SH-SY5Y (cell line): ENCODE data around the gene PBX1.

Experiments used
- GATA2 ChIP-seq: IDR thresholded peaks from 2 replicates; pipeline ENCODE4 v1.6.1; 2011; ENCODE audit warnings: mild to moderate bottlenecking, low read depth, low read length
- GATA3 ChIP-seq: IDR thresholded peaks from 2 replicates; pipeline ENCODE4 v1.6.1; 2011; ENCODE audit warnings: low read depth, mild to moderate bottlenecking, low read length, moderate library complexity

The PBX1 gene

DNA sequence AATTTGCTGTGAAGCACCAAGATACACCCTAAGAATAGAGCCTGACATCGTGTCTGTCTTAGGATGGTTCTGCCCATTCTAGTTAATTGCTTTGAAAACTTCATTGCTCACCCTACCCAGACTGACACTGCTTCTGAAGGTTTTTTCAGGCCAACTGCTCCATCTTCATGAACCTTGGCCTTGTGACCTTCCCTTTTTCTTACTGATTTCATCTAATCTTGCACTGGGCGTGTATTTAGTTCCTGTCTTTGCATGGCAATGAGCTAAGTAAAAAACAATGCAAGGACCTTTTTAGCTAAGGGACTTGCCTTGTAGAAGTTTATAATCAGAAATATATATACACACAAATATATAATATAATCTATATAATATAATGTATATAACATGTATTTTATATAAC is 108.0 kb downstream of the PBX1 start:
- TF ChIP-seq GATA2: no peak
- no peak for TF ChIP-seq GATA3

DNA sequence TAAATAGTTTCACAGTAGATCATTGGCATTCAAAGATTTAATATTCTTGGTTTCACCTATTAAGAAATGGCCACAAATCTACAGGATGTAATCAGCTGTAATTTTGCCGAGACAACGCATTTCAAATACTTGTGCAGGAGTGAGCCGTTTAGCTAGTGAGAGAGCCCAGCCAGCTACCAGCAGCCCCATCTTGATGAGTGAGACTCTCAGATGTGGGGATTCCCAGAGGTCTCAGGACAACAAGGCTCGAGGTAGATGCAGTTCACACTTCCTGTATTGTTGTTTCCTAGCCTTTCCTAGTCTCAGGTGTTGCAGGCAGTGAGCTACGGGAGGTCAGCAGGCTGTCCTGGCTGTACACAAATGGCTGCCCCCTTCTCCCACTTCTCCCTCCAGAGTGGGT is 108.6 kb downstream of the PBX1 start:
- TF ChIP-seq GATA2 (no peak), GATA3 (no peak)

DNA sequence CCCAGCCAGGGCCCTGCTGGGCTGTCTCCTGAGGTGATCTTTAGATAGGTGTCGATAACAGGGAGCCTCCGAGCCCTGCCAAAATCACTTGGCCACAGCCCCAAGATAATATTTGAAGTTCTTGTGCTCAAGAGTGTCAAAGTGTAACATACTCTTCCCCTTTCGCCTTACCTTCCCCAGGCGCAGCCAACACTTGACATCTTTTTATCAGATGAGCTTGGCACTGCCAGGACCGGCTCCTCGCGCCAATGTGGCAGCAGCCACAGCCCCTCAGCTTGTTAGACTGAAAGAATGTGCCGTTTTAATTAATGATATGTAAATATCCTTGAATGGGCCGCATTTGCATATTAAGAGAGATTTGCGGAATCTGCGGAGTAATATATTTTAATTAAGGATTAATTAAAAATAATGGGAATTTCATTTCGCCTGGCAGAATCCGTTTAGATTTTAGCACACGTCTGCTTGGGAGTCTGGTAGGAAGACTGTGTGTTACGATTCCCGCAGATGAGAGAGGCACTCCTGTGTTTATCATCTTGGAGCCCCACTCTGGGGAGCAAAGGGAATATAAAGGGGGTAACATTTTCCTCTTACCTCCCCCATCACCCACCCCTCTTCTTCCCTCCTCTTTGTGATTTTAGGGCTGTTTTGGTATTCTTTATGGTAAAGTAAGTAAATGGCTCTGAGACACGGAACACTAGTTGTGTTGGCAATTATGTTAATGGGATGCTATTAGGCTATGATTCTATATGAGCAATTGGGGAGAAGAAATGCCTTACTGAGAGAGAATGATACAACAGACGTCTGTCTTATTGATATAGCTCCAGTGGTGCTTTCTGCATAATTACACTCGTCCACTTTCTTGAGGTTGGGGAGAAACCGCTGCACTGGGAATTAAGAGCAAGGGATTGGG is 109.8 kb downstream of the PBX1 start:
- TF ChIP-seq GATA3: no peak

DNA sequence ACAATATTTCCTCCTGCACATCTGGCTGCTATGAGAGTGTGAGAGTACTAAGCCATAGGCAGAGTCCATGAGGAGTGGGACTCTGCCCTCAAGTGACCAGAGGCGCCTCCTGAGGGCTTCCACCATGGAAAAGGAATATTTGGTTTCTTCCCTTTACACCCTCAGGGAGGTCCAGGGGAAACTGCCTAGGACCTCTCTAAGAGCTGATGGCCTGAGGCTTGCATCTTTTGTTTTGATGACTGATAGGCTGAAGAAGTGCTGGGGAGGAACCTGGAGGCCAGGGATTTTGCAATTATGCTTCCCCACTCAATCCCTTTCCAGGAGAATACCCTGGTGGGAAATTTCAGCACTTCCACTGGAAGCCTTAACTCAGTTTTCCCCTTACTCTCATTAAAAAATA is 111.0 kb downstream of the PBX1 start:
- TF ChIP-seq GATA3: no peak
- TF ChIP-seq GATA2: no peak

DNA sequence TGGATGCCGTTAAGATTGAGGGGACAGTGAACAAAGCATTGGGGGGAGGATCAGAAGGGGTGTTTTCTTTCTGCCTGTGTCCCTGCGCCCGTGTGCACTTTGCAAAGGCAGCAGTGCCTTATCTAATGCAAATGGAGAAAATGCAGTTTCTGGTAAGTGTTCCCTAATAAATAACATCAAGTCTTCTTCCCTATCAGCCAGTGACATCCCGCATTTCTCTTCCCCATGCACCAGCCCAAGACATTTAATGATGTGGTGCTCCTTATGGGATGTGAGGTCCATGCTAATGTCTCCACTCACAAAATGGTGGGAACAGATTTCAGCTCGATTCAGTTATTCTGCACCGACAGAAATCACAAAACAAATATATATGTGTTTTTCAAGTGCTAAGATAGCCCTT is 111.8 kb downstream of the PBX1 start:
- TF ChIP-seq GATA2 (no peak), GATA3 (no peak)

DNA sequence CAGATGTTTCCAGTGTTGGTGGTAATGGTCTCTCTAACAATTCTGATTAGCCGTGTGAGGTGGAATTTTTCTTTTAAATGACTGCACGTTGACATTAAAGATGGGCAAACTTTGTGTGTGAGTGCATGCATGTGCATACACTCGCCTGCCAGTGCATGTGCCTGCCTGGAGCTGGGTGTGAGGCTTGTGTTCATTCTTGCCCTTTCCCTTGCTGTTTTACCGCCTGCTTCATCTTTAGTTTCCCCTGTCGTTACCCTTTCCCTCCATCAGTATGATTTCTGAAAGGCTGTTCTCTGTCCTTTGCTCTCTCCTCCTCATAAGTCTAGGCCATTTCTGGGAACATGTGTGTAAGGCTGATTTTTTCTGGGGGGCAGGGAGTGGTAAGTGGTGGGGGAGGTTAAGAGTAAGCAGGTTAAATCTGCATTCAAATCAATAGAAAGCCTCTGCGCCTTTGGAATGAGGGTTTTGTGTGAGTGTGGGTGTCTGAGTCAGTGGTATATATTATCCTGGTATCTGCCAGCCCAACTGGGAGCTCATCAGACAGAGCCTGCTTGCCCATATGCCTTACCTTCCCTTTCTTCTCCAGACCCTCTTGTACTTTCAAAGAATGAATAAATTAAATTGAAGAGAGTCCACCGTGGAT is 112.5 kb downstream of the PBX1 start:
- TF ChIP-seq GATA3: no peak

DNA sequence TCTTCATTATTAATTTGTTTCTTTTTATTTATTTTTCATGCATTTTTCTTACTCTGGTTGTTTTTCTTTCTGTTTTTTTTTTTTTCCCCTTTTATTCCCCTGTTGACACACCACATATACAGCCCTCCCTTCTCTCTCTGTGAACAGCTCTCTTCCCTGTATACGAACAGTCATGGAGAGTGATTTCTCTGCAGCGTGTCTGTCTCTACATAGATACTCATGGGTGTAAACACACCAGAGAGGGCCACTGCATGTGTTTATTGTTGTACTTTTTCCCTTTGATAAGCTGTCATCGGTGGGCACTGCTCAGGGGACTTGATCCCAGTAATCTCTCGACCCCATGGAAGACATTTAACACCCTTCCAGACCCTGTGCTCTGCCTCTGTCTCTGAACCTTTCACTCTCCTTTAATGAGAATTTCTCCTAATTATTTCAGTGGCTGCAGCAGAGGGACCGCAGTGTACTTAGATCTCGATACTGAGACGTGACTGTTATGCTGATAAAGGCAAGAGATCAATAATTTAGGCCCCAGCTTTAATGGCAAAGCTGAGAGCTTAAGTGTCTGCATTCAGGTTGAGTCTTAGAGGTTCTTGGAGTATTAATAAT is 113.1 kb downstream of the PBX1 start:
- TF ChIP-seq GATA2: no peak
- no peak for TF ChIP-seq GATA3

DNA sequence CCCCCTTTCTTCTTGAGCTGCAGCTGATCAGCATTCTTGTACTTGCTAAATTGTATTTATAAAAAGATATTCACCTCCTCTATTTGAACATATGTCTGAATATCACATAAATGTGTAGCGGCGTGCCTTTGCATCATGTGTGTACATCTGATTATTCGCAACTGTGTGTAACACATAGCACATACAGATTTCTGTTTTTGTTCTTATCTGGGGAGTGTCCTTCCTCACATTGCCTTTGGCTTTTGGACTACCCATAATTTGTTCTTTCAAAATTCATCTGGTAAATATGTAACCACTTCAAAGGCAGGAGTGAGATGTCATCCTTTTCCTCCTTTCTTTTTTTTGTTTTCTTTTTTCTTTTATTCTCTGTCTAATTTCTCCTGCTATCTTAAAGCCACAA is 113.6 kb downstream of the PBX1 start:
- TF ChIP-seq GATA3 (no peak), GATA2 (no peak)

DNA sequence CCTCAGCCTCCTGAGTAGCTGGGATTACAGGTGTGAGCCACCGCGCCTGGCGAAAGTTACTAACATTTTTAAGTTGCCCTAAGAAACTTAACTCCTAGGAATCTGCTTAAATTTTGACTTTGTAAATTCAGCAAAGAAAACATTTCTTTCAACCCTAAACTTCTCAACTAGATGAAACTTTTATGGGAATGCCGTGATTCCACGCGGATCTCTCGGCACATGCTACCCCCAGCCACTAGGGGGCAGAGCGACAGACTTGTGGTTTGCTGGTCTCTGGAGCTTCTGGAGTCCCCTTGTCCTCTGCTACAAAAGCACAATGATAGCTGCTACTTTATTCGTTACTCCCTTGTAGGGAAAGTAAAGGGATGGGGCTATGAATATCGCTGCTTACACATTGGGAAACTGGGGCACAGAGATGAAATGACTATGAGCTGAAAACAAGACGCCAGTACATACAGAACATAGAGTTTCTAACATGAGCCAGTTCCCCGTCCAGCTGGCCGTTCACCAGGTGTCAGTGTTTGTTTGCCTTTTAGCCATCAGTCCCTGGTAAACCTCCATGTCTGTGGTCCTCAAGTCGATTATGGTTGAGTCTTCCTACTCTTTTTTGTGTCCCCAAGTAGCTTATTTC is 114.7 kb downstream of the PBX1 start:
- TF ChIP-seq GATA2: no peak
- no peak for TF ChIP-seq GATA3

DNA sequence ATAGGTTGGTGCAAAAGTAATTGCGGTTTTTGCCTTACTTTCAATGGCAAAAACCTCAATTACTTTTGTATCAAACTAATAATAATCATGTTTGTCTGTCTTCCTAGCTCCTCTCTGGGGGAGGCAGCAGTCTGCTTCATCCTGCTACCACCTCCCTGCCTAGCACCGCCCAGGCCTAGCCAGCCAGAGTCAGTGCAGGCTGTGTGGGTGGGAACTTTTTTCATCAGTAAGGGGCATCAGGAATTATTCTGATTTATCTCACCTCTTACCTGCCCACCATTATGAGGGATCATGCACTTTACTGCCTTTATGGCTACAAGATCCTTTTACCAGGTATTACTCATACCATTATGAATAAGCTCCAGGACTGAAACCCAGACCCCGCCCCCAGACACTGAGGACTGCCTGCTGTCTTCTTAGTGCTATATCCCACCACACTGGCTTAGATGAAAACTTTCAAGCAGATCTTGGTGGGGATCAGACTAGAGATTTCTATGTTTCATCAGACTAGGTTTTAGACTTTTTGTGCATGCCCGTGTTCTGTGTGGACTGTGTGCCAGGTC is 116.4 kb downstream of the PBX1 start:
- TF ChIP-seq GATA3 (no peak), GATA2 (no peak)

DNA sequence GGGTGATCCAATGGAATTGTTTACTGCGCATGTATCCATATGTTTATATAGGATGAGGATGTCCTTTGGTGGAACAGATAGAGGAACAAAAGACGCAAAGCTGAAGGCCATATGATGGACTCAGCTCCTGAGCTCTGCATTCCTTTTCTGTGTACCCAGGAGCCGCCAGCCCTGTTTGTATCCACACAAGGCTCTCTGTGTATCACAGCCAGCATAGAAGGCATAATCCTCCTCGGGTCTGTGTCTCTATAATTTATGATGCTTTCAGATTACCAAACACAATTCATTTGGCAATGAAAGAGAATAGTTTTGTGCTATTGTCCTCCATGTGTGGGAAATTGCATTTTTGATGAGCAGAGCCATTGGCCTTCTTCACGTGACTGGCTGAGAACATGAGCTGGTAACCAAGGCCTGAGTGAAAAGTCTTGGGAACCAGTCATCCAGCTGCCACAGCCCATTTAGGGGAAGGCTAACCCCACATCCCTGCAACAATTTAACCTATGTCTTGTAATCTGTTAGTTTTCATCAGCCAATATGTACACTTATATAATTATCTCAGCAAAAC is 119.2 kb downstream of the PBX1 start:
- TF ChIP-seq GATA2 (no peak), GATA3 (no peak)

DNA sequence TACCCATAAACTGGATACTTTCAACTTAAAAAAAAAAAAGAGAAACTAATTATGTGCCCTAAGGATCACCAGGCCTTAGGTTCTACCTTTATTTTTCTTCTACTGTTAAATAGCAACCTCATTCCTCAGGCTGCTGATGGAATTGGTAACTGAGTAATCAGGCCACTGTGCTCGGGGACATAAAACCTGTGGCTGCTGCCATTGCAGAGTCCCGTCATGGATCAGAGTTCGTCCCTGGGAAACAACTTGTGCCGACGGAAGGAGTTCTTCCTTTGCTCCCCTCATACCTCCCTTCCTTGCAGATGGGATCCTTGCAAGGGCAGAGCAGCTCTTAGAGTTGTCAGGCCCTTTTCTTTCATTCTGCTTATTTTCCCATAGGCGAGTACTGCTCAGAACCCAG is 123.6 kb downstream of the PBX1 start:
- TF ChIP-seq GATA3: no peak
- no peak for TF ChIP-seq GATA2

DNA sequence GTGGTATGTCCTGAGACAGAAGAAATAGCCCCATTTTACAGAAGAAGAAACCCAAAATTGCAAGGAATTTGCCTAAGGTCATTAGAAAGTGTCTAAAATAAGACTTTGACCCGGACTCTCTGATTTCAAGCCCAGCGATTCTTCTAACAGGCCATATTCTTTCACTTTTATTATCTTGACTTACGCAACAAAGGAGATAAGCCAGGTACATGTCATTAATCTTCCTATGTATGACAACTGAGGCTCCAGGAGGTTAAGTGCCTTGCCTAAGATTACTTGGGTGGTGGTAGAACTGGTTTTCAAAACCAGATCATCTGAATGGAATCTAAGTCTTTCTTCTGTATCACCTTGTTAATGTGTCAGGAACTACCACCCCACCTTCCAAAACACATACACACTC is 124.3 kb downstream of the PBX1 start:
- TF ChIP-seq GATA2: no peak
- no peak for TF ChIP-seq GATA3

DNA sequence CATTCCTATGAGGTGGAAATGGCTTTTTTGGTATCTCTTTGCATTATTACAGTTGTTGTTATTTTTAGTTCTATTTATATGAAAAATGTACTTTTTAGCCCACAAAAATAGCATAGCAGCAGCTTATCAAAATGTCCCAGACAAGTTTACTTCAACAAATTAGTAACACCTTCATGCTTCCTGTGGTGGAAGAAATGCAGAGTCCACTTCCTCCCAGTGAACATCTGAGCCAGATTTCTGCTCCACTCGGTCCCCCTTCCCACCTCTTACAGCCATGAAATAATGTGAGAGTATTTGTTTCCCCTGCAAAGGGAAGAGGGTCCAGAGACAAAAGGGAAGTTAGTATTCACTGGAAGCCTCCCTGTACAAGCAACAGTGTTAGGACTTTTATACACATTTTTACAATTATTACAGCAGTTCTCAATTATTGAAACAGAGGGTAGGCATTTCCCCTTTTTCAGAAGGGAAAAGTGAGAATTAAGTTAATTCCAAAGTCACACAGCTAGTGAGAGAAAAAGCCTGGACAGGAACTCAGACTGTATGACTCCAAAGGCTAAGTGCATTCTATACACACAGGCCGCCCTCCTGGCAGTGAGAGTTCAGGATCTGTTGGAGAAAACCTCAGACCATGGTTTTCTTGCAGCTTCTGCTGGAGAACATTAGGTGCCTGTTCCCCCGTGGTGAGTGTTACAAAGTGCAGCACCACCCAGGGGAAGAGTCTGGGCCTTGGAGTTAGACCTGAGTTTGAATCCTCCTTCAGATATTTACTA is 126.5 kb downstream of the PBX1 start:
- TF ChIP-seq GATA3 (no peak), GATA2 (no peak)
